RPMI8226 (cell line): ENCODE measurements around the gene ZNF526.

Experiments
- DNase-seq: peaks from one replicate; pipeline ENCODE4 v3.0.0-alpha.2; 2015

Gene ZNF526

GRCh38 chr19:42196011-42197001 lies 23.8 kb upstream of the ZNF526 start:
- DNase-seq, result no peak

GRCh38 chr19:42197375-42197817 lies 22.7 kb upstream of the ZNF526 start:
- DNase-seq, result no peak

- DNase-seq, result no peak
Observed at GRCh38 chr19:42198676-42199439, 21.3 kb upstream of the ZNF526 start.

- no peak for DNase-seq
Observed at GRCh38 chr19:42199440-42200115, 20.5 kb upstream of the ZNF526 start.

- DNase-seq, result no peak
Observed at GRCh38 chr19:42200116-42200715, 19.9 kb upstream of the ZNF526 start.

GRCh38 chr19:42201489-42202289 lies 18.4 kb upstream of the ZNF526 start:
- DNase-seq, result no peak

GRCh38 chr19:42202290-42202880 lies 17.7 kb upstream of the ZNF526 start:
- no peak for DNase-seq

- no peak for DNase-seq
Observed at GRCh38 chr19:42203700-42204099, 16.4 kb upstream of the ZNF526 start.

GRCh38 chr19:42204664-42205063 lies 15.4 kb upstream of the ZNF526 start:
- DNase-seq, result no peak

GRCh38 chr19:42206871-42207755 lies 13.0 kb upstream of the ZNF526 start:
- no peak for DNase-seq

GRCh38 chr19:42207767-42208271 lies 12.3 kb upstream of the ZNF526 start:
- DNase-seq, result no peak

- DNase-seq, result no peak
Observed at GRCh38 chr19:42208612-42209011, 11.5 kb upstream of the ZNF526 start.

- DNase-seq, result no peak
Observed at GRCh38 chr19:42212886-42213285, 7.2 kb upstream of the ZNF526 start.

- DNase-seq, result no peak
Observed at GRCh38 chr19:42214810-42215485, 5.2 kb upstream of the ZNF526 start.

- peak; percentile 57 for DNase-seq
Observed at GRCh38 chr19:42216653-42217519, 3.2 kb upstream of the ZNF526 start.

- DNase-seq, result peak; percentile 93
Observed at GRCh38 chr19:42217520-42218437, 2.3 kb upstream of the ZNF526 start, which contains the start of gene DEDD2. Gene DEDD2, minus strand, starts transcription at chr19:42217677. Its CDS starts 670 bp downstream, at chr19:42217007.

- DNase-seq, result no peak
Observed at GRCh38 chr19:42220751-42221097, 612 bp downstream of the ZNF526 start.
